Loucy (cell line): ENCODE data around the gene DNAH9.

Experiments
- H2AFZ ChIP-seq: fragments of 200-600 bp; sonication (generic); 2 replicates; pipeline ENCODE4 v1.6.0; 2016; ENCODE audit warnings: antibody characterized with exemption, mild to moderate bottlenecking, low read length, moderate library complexity
- H3F3A ChIP-seq: fragments of 200-600 bp; 2 replicates; pipeline ENCODE4 v1.6.0; 2016; ENCODE audit warnings: antibody characterized with exemption, low read depth, mild to moderate bottlenecking
- H3K27me3 ChIP-seq: fragments of 200-600 bp; sonication (generic); 2 replicates; pipeline ENCODE4 v1.6.1; 2014; ENCODE audit warnings: low read length, mild to moderate bottlenecking; ENCODE audit not compliant: insufficient read depth, poor library complexity, severe bottlenecking
- H3K36me3 ChIP-seq: fragments of 200-600 bp; sonication (generic); 2 replicates; pipeline ENCODE4 v1.6.1; 2016; ENCODE audit warnings: low read length; ENCODE audit not compliant: insufficient read depth
- H3K4me1 ChIP-seq: fragments of 200-600 bp; sonication (generic); 2 replicates; pipeline ENCODE4 v1.5.1; 2014; ENCODE audit warnings: low read length, mild to moderate bottlenecking; ENCODE audit not compliant: insufficient read depth, poor library complexity, severe bottlenecking
- H3K4me2 ChIP-seq: fragments of 200-600 bp; sonication (generic); 2 replicates; pipeline ENCODE4 v1.6.0; 2014; ENCODE audit warnings: antibody characterized with exemption, low read length, low read depth, mild to moderate bottlenecking; ENCODE audit not compliant: poor library complexity, severe bottlenecking
- H3K4me3 ChIP-seq: fragments of 200-600 bp; sonication (generic); 2 replicates; pipeline ENCODE4 v1.5.1; 2014; ENCODE audit warnings: low read length, mild to moderate bottlenecking, mixed read lengths; ENCODE audit not compliant: poor library complexity, severe bottlenecking
- H3K79me2 ChIP-seq: fragments of 200-600 bp; sonication (generic); 2 replicates; pipeline ENCODE4 v1.6.1; 2014; ENCODE audit warnings: low read length; ENCODE audit not compliant: insufficient read depth
- H3K9ac ChIP-seq: fragments of 200-600 bp; sonication (generic); 2 replicates; pipeline ENCODE4 v1.6.0; 2014; ENCODE audit warnings: mild to moderate bottlenecking, low read depth, low read length, moderate library complexity; ENCODE audit not compliant: poor library complexity, severe bottlenecking
- H3K9me2 ChIP-seq: fragments of 200-600 bp; sonication (generic); replicated peaks from 2 replicates; pipeline ENCODE4 v1.6.1; 2016; ENCODE audit warnings: low read depth, low read length, mixed read lengths
- H3K9me3 ChIP-seq: fragments of 200-600 bp; sonication (generic); 2 replicates; pipeline ENCODE4 v1.6.1; 2014; ENCODE audit warnings: mild to moderate bottlenecking, antibody characterized with exemption, low read length, low read depth; ENCODE audit not compliant: insufficient read depth
- H4K20me1 ChIP-seq: fragments of 200-600 bp; sonication (generic); 2 replicates; pipeline ENCODE4 v1.6.0; 2014; ENCODE audit warnings: antibody characterized with exemption, low read length, mild to moderate bottlenecking; ENCODE audit not compliant: insufficient read depth, poor library complexity, severe bottlenecking
- EZH2phosphoT487 ChIP-seq: fragments of 200-600 bp; IDR thresholded peaks from 2 replicates; pipeline ENCODE4 v1.6.1; 2018; ENCODE audit warnings: antibody characterized with exemption, mild to moderate bottlenecking, moderate library complexity, borderline replicate concordance
- TF ChIP-seq, protein P1 (sequence below): fragments of 200-600 bp; sonication (generic); conservative IDR thresholded peaks from 2 replicates; pipeline ENCODE4 v1.5.1; 2014; ENCODE audit warnings: mild to moderate bottlenecking, antibody characterized with exemption, low read length

DNAH9 gene

DNA sequence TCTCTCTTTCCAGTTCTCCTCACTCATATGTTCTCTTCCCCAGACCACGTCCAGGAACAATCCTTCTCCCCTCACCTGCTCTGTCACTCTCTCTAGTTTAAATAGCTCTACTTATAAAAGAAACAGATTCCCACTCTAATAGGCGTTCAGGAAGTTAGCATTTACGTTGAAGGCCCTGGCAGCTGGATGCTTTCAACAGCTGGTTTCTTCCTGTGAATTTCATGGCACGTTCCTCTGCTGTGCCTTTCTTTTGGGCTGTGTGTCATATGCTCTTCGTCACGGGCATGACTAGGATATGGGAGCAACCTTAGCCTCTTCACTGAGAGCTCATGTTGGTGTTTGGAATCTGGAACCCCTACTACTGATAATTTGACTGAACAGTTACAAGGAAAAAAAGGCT is 325.8 kb downstream of the DNAH9 start:
- TF ChIP-seq, protein P1, sequence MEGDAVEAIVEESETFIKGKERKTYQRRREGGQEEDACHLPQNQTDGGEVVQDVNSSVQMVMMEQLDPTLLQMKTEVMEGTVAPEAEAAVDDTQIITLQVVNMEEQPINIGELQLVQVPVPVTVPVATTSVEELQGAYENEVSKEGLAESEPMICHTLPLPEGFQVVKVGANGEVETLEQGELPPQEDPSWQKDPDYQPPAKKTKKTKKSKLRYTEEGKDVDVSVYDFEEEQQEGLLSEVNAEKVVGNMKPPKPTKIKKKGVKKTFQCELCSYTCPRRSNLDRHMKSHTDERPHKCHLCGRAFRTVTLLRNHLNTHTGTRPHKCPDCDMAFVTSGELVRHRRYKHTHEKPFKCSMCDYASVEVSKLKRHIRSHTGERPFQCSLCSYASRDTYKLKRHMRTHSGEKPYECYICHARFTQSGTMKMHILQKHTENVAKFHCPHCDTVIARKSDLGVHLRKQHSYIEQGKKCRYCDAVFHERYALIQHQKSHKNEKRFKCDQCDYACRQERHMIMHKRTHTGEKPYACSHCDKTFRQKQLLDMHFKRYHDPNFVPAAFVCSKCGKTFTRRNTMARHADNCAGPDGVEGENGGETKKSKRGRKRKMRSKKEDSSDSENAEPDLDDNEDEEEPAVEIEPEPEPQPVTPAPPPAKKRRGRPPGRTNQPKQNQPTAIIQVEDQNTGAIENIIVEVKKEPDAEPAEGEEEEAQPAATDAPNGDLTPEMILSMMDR = no peak
- TF ChIP-seq EZH2phosphoT487 = no peak
- Histone ChIP-seq H3K4me2 (no peak overlapping the region), H2AFZ (no peak overlapping the region), H4K20me1 (no peaks in the 10 kb centered on the region), H3K27me3 (no peaks in the 10 kb centered on the region), H3K4me3 (no peak overlapping the region), H3K79me2 (no peaks in the 10 kb centered on the region), H3K9me2 (no peaks in the 10 kb centered on the region), H3K9ac (no peak overlapping the region), H3K9me3 (no peaks in the 10 kb centered on the region), H3K36me3 (no peaks in the 10 kb centered on the region), H3F3A (no peaks in the 10 kb centered on the region), H3K4me1 (no peaks in the 10 kb centered on the region)

DNA sequence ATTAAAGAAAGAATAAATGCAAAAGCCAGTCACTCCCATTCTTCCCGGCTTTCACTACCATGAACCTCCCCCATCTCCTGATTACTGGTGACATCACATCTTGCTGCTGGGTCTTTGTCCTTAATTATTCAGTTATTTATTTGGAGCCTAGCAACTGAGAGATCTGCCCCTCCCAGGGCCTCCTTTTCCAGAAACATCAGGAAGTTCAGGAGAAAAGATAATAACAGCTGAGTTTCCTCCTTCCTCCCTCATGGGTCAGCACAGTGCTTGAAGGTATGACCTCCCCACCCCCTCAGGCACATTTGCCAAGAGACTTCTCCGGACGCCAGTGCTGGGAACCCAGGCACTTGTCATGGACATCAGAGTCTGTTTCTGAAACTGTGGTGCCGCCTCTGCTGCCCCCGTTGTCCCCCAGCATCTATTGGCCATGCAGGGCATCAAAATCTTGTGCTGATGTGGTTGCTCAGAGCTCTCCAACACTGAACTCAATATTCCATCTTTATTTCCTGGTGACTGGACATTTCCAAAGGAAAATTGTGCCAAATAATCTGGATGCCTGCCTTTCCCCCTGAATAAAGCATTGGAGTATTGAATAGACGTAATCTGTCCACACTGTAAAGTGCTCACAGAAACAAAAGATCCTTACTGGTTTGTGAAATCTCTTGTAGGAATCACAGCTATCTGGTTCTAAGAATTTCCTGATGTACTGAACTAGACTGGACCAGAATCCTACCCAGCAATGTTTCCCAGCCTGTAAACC is 327.2 kb downstream of the DNAH9 start:
- Histone ChIP-seq H3K27me3 (no peaks in the 10 kb centered on the region), H3F3A (no peaks in the 10 kb centered on the region), H3K36me3 (no peaks in the 10 kb centered on the region), H3K4me2 (no peak overlapping the region), H4K20me1 (no peaks in the 10 kb centered on the region), H3K9me3 (no peaks in the 10 kb centered on the region), H3K79me2 (no peaks in the 10 kb centered on the region), H2AFZ (no peak overlapping the region), H3K4me1 (no peaks in the 10 kb centered on the region), H3K9me2 (no peaks in the 10 kb centered on the region), H3K4me3 (no peak overlapping the region), H3K9ac (no peak overlapping the region)
- TF ChIP-seq EZH2phosphoT487 = no peak
- TF ChIP-seq, protein P1 = no peak

DNA sequence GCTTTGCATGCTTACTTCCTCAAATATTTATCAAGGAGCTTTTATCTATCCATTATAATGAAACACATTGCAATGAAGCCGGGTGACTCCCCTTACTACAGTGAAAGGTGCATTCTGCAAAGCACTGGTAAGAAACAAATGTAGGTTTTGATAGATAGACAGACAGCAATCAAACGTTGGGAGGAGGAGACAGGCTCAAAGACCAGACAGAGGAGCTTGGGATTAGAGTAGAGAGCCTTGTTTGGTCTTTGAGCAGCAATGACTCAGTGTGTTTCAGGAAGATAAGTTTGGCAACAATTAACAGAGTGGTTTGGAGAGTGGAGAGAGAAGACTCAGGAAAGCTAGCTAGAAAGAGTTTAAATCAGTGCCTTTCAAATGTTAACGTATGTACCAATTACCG is 330.2 kb downstream of the DNAH9 start:
- no peak overlapping the region for H3K9ac ChIP-seq
- no peaks in the 10 kb centered on the region for H3K9me3 ChIP-seq
- no peaks in the 10 kb centered on the region for H3K4me1 ChIP-seq
- H2AFZ ChIP-seq = no peak overlapping the region
- no peaks in the 10 kb centered on the region for H3K36me3 ChIP-seq
- H4K20me1 ChIP-seq = no peaks in the 10 kb centered on the region
- no peak for TF ChIP-seq EZH2phosphoT487
- TF ChIP-seq, protein P1 = no peak
- no peak overlapping the region for H3K4me2 ChIP-seq
- no peaks in the 10 kb centered on the region for H3F3A ChIP-seq
- no peaks in the 10 kb centered on the region for H3K9me2 ChIP-seq
- H3K27me3 ChIP-seq = no peaks in the 10 kb centered on the region
- H3K79me2 ChIP-seq = no peaks in the 10 kb centered on the region
- no peak overlapping the region for H3K4me3 ChIP-seq
